Pancreas (tissue), 10 donors: ENCODE results near the gene TTLL1. TPM values are rescaled to one million over a fixed set of nuclear protein-coding genes. Genes with fewer than 3 reads are reported as not detected.
A peak's percentile ranks its signal among the peaks of the same experiment; 100 is the strongest.

Experiments
- ATAC-seq, 4 donors: fragments of 200-7000 bp; cut with Tn5 transposase; one replicate each; pipeline versions ENCODE4 v1.8.0 to v1.9.1; 2020; ENCODE audit warnings: mild to moderate bottlenecking in 4 of 4, moderate library complexity in 4 of 4
- DNase-seq, 6 donors: peaks; one replicate each; pipeline ENCODE4 v3.0.0-alpha.2; 2020
- FAIRE-seq: peaks from 2 replicates; lab custom pipeline; 2012; peaks lifted over from hg19 to GRCh38; lab: Jason Lieb, UNC
- H3K27ac ChIP-seq, 4 donors: fragments of 200-600 bp; sonication (generic); 1 replicate in 3 of 4; 2 replicates in 1 of 4; pipeline versions ENCODE4 v1.5.0 to v1.8.0; 2020
- H3K27me3 ChIP-seq, 4 donors: fragments of 200-600 bp; one replicate each; pipeline ENCODE4 v1.8.0; 2021
- H3K36me3 ChIP-seq, 3 donors: fragments of 200-600 bp; sonication (generic) in 1 of 3; one replicate each; pipeline versions ENCODE4 v1.5.0 to v1.8.0; 2020 to 2021
- H3K4me1 ChIP-seq, 3 donors: fragments of 200-600 bp; one replicate each; pipeline ENCODE4 v1.8.0; 2021
- H3K4me3 ChIP-seq, 4 donors: fragments of 200-600 bp; sonication (generic) in 2 of 4; one replicate each; pipeline versions ENCODE4 v1.5.0 to v1.8.0; 2020 to 2021
- H3K9me3 ChIP-seq, 4 donors: fragments of 200-600 bp; one replicate each; pipeline ENCODE4 v1.8.0; 2021
- CTCF ChIP-seq, 4 donors: fragments of 200-600 bp; sonication (generic) in 3 of 4; IDR thresholded peaks; one replicate each; pipeline versions ENCODE4 v1.5.0 to v1.8.0; 2021; ENCODE audit warnings: antibody characterized with exemption in 4 of 4
- WGBS, 2 donors: extraction: QIAGEN DNeasy Blood & Tissue Kit; methylation state at CpG; one replicate each; pipeline ENCODE4 v1.1.7; 2013; 5-methylcytosine and 5-hydroxymethylcytosine counted together
- intact Hi-C, 3 donors: fragments of 100-400 bp; cut with DNase I; formaldehyde crosslinking; loops; one replicate each; pipeline versions ENCODE4 v1.11.1 to v1.14.2; 2022
- polyA plus RNA-seq, 2 donors: library from polyadenylated mRNA; stranded (reverse); fragments of 200-250 nt; gene quantifications; one replicate each; pipeline ENCODE4 v1.2.3, GENCODE V29; 2013
- total RNA-seq, 6 donors: library from RNA; stranded (reverse); fragmentation: NEBNext Ultra II Directional in 4 of 6; extraction: Animal tissue kit (Norgen Biotek cat#: 25700) in 4 of 6; gene quantifications; one replicate each; pipeline versions ENCODE4 v1.2.1 to v1.2.4, GENCODE V29; 2021 to 2023
- donor health status: healthy with polysubstance abuse.
- donor health status: DM: no; HTN: no; CAD: no; lungs with moderate emphysema.
- donor health status: DM: no; HTN: no; CAD: no.
- donor health status: control.
- donor health status: control.
- donor health status: Bipolar disorder and iron deficiency.
- donor health status: DM: yes; HTN: yes; CAD: no.
- donor health status: DM: no; HTN: no; CAD: no.
- donor health status: DM: no; HTN: no; CAD: no.
- donor health status: DM: yes; HTN: yes; CAD: no.

Gene TTLL1
- total RNA-seq, result 1 to 10 TPM; 1.5 to 4.5 (median 2.0) TPM
- 1 to 10 TPM; 2.6 to 5.1 TPM for polyA plus RNA-seq

- WGBS, 2 donors, result 3% methylated on average over 64 of the region's 64 CpGs
- H3K36me3 ChIP-seq, result no peaks in the 10 kb centered on the region
- ATAC-seq (peak; percentile 96 to 98 (median 98)), FAIRE-seq (no peak), DNase-seq (peak; percentile 86 to 96 (median 88))
- no peaks in the 10 kb centered on the region for H3K9me3 ChIP-seq
- intact Hi-C loops, result no loop called here
- peaks cover 0 to 6% (median 0%) of the 10 kb centered on the region in 3 donors for H3K4me1 ChIP-seq
- H3K4me3 ChIP-seq, result peak within 1 kb of the TSS; percentile 59 to 70 (median 70)
- no peaks in the 10 kb centered on the region for H3K27me3 ChIP-seq
- no peak for TF ChIP-seq CTCF (IDR thresholded peaks at IDR 0.05)
- no peak within 1 kb of the TSS for H3K27ac ChIP-seq
These were observed at the start of gene TTLL1 for GRCh38 chr22:43088984-43089717. Gene TTLL1 (minus strand): TSS chr22:43089391. CDS start chr22:43075586, 13,805 bp downstream.

- 77 to 86% methylated on average over 10 of the region's 10 CpGs for WGBS, 2 donors
- H3K27ac ChIP-seq, result no peak overlapping the region
These were observed 47.6 kb upstream of the TTLL1 start for GRCh38 chr22:43136801-43137200.

GRCh38 chr22:43136255-43136654 lies 47.1 kb upstream of the TTLL1 start:
- FAIRE-seq (no peak), ATAC-seq (peak in 3 of 4 donors; percentile 64 to 80 (median 66)), DNase-seq (peak in 1 of 6 donors; percentile 65)
- H3K27ac ChIP-seq, result no peak overlapping the region
- WGBS, 2 donors, result 59 to 62% methylated on average over 9 of the region's 9 CpGs
- TF ChIP-seq CTCF (IDR thresholded peaks at IDR 0.05), result peak in 3 of 4 donors; percentile 18 to 31 (median 24)
- H3K4me3 ChIP-seq, result no peak overlapping the region
- peaks cover 0 to 50% (median 4%) of the 10 kb centered on the region in 3 donors for H3K36me3 ChIP-seq
- H3K9me3 ChIP-seq, result no peaks in the 10 kb centered on the region
- peaks cover 0 to 2% (median 0%) of the 10 kb centered on the region in 3 donors for H3K4me1 ChIP-seq
- intact Hi-C loops, result no loop called here
- H3K27me3 ChIP-seq, result no peaks in the 10 kb centered on the region

More at GRCh38 chr22:43136801-43137200, 47.6 kb upstream of the TTLL1 start:
- FAIRE-seq (no peak), ATAC-seq (no peak), DNase-seq (no peak)
- Histone ChIP-seq H3K36me3 (peaks cover 0 to 50% (median 4%) of the 10 kb centered on the region in 3 donors), H3K27me3 (no peaks in the 10 kb centered on the region), H3K4me1 (peaks cover 0 to 8% (median under 1%) of the 10 kb centered on the region in 3 donors), H3K9me3 (no peaks in the 10 kb centered on the region), H3K4me3 (no peak overlapping the region)
- intact Hi-C loops, result no loop called here
- no peak for TF ChIP-seq CTCF (IDR thresholded peaks at IDR 0.05)

GRCh38 chr22:43135565-43135964 lies 46.4 kb upstream of the TTLL1 start:
- FAIRE-seq (no peak), DNase-seq (no peak), ATAC-seq (no peak)
- peaks cover 0 to 50% (median 4%) of the 10 kb centered on the region in 3 donors for H3K36me3 ChIP-seq
- intact Hi-C loops, result no loop called here
- no peaks in the 10 kb centered on the region for H3K9me3 ChIP-seq
- WGBS, 2 donors, result 89% methylated on average over 5 of the region's 5 CpGs
- no peaks in the 10 kb centered on the region for H3K27me3 ChIP-seq
- H3K4me1 ChIP-seq, result no peaks in the 10 kb centered on the region
- no peak overlapping the region for H3K27ac ChIP-seq
- TF ChIP-seq CTCF (IDR thresholded peaks at IDR 0.05), result no peak
- no peak overlapping the region for H3K4me3 ChIP-seq

GRCh38 chr22:43134553-43134952 lies 45.4 kb upstream of the TTLL1 start:
- DNase-seq (no peak), ATAC-seq (no peak), FAIRE-seq (no peak)
- intact Hi-C loops, result no loop called here
- TF ChIP-seq CTCF (IDR thresholded peaks at IDR 0.05), result no peak
- Histone ChIP-seq H3K4me1 (peaks cover 2 to 3% (median 2%) of the 10 kb centered on the region in 3 donors), H3K27ac (no peak overlapping the region), H3K4me3 (no peak overlapping the region), H3K9me3 (no peaks in the 10 kb centered on the region), H3K36me3 (peaks cover 0 to 44% (median 4%) of the 10 kb centered on the region in 3 donors), H3K27me3 (no peaks in the 10 kb centered on the region)
- WGBS, 2 donors, result 98 to 99% methylated on average over 4 of the region's 4 CpGs
